HepG2 (cell line): ENCODE results near the gene RAB3IP. TPM values are rescaled to one million over a fixed set of nuclear protein-coding genes. Genes with fewer than 3 reads are reported as not detected.

Source experiments
- HOXD1 ChIP-seq: sonication (generic); formaldehyde crosslinking; IDR thresholded peaks from 2 replicates; pipeline ENCODE4 v1.5.0; 2020; ENCODE audit warnings: missing genetic modification reagents
- RELA ChIP-seq: sonication (generic); formaldehyde crosslinking; IDR thresholded peaks from 2 replicates; pipeline ENCODE4 v1.4.0; 2020; ENCODE audit warnings: missing genetic modification reagents
- ZFP37 ChIP-seq: sonication (generic); formaldehyde crosslinking; IDR thresholded peaks from 2 replicates; pipeline ENCODE4 v1.4.0; 2020; ENCODE audit warnings: missing genetic modification reagents, borderline replicate concordance
- ZNF10 ChIP-seq: sonication (generic); formaldehyde crosslinking; IDR thresholded peaks from 2 replicates; pipeline ENCODE4 v1.4.0; 2020; ENCODE audit warnings: mild to moderate bottlenecking, low read depth, missing genetic modification reagents, borderline replicate concordance
- ZNF589 ChIP-seq: sonication (generic); formaldehyde crosslinking; conservative IDR thresholded peaks from 2 replicates; pipeline ENCODE4 v1.8.0; 2022; ENCODE audit warnings: mild to moderate bottlenecking, moderate library complexity, missing genetic modification reagents
- ZSCAN9 ChIP-seq: IDR thresholded peaks from 2 replicates; pipeline ENCODE4 v1.6.1; 2016; ENCODE audit warnings: borderline replicate concordance
- polyA plus RNA-seq, 8 experiments: library from polyadenylated mRNA; depleted of rRNA in 3 of 8; stranded (reverse) in 7 of 8; unstranded in 1 of 8; fragments of >200 nt; fragmentation: Illumina TruSeq in 4 of 8; extraction: Trizol in 4 of 8; gene quantifications; 2 replicates each; pipeline versions ENCODE4 v1.2.1 to v1.2.3, GENCODE V29; 2011 to 2016; ENCODE audit warnings: low read depth in 4 of 8, missing spikeins in 1 of 8, mixed read lengths in 1 of 8; ENCODE audit not compliant: insufficient read depth in 1 of 8
- total RNA-seq, 5 experiments: library from RNA; depleted of rRNA; stranded (reverse); fragments of >200 nt; fragmentation: Illumina TruSeq; extraction: Trizol; gene quantifications; 2 replicates each; pipeline ENCODE4 v1.2.3, GENCODE V29; 2016; ENCODE audit warnings: low read depth in 1 of 5
- TF ChIP-seq, protein P1 (sequence below): sonication (generic); formaldehyde crosslinking; IDR thresholded peaks from 2 replicates; pipeline ENCODE4 v1.9.0; 2021; ENCODE audit warnings: mild to moderate bottlenecking, missing genetic modification reagents
- TF ChIP-seq, protein P2 (sequence below): IDR thresholded peaks from 2 replicates; pipeline ENCODE4 v1.6.1; 2016
- TF ChIP-seq, protein P3 (sequence below): sonication (generic); formaldehyde crosslinking; IDR thresholded peaks from 2 replicates; pipeline ENCODE4 v1.8.1; 2022; ENCODE audit warnings: low read depth, mild to moderate bottlenecking, missing genetic modification reagents
- TF ChIP-seq, protein P4 (sequence below): sonication (generic); formaldehyde crosslinking; IDR thresholded peaks from 2 replicates; pipeline ENCODE4 v1.4.0; 2020; ENCODE audit warnings: missing genetic modification reagents

The RAB3IP gene
- total and polyA plus RNA-seq, 2 of the 13 experiments (the other 11 are each of a cell fraction or from before 2014, with no cell fraction given) = 33.6 to 41.1 TPM

DNA sequence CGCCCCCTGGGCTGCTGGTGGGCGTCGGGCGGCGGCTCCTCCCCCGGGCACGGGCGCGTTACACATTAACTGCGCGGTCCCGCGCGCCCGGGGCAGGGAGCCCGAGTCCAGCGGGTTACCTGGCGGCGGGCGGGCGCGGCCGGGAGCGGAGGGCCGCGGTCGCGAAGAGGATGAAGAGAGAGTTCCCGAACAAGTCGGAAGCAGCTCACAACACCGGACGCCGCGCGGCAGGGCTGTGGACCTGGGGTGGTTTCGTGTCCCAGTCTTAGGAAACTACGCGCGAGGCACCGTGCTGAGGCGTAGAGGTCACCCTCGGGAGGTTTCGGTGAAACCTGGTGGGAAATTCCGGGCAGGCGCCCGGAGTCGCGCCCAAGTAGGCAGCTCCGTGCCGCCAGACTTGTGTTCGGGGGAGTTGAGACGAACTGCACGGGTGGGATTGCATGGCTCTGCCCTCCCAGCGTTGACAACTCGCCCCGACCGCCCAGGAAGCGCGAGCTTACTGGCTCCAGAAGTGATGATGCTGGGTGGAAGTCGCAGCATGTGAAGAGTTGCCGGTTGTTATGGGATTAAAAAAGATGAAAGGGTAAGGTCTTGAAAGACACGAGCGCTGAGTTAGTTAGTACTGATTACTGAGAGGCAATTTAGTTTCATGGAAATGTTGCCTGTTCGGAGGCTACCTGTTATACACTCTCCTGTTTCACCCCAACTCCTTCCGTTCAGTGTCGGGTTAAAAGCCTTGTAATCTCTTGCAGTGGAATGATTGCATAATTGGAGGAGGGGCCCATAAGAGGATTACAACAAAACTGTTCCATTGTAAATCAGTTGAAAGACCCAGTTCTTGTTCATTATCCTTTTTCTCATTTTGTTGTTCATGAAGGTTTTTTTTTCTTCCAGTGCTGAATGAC, 879 bp downstream of the RAB3IP start (continued):
- TF ChIP-seq, protein P1, sequence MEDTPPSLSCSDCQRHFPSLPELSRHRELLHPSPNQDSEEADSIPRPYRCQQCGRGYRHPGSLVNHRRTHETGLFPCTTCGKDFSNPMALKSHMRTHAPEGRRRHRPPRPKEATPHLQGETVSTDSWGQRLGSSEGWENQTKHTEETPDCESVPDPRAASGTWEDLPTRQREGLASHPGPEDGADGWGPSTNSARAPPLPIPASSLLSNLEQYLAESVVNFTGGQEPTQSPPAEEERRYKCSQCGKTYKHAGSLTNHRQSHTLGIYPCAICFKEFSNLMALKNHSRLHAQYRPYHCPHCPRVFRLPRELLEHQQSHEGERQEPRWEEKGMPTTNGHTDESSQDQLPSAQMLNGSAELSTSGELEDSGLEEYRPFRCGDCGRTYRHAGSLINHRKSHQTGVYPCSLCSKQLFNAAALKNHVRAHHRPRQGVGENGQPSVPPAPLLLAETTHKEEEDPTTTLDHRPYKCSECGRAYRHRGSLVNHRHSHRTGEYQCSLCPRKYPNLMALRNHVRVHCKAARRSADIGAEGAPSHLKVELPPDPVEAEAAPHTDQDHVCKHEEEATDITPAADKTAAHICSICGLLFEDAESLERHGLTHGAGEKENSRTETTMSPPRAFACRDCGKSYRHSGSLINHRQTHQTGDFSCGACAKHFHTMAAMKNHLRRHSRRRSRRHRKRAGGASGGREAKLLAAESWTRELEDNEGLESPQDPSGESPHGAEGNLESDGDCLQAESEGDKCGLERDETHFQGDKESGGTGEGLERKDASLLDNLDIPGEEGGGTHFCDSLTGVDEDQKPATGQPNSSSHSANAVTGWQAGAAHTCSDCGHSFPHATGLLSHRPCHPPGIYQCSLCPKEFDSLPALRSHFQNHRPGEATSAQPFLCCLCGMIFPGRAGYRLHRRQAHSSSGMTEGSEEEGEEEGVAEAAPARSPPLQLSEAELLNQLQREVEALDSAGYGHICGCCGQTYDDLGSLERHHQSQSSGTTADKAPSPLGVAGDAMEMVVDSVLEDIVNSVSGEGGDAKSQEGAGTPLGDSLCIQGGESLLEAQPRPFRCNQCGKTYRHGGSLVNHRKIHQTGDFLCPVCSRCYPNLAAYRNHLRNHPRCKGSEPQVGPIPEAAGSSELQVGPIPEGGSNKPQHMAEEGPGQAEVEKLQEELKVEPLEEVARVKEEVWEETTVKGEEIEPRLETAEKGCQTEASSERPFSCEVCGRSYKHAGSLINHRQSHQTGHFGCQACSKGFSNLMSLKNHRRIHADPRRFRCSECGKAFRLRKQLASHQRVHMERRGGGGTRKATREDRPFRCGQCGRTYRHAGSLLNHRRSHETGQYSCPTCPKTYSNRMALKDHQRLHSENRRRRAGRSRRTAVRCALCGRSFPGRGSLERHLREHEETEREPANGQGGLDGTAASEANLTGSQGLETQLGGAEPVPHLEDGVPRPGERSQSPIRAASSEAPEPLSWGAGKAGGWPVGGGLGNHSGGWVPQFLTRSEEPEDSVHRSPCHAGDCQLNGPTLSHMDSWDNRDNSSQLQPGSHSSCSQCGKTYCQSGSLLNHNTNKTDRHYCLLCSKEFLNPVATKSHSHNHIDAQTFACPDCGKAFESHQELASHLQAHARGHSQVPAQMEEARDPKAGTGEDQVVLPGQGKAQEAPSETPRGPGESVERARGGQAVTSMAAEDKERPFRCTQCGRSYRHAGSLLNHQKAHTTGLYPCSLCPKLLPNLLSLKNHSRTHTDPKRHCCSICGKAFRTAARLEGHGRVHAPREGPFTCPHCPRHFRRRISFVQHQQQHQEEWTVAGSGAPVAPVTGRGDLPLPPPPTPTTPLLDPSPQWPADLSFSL (CRISPR knock-in tag) = no peak
- TF ChIP-seq, protein P2, sequence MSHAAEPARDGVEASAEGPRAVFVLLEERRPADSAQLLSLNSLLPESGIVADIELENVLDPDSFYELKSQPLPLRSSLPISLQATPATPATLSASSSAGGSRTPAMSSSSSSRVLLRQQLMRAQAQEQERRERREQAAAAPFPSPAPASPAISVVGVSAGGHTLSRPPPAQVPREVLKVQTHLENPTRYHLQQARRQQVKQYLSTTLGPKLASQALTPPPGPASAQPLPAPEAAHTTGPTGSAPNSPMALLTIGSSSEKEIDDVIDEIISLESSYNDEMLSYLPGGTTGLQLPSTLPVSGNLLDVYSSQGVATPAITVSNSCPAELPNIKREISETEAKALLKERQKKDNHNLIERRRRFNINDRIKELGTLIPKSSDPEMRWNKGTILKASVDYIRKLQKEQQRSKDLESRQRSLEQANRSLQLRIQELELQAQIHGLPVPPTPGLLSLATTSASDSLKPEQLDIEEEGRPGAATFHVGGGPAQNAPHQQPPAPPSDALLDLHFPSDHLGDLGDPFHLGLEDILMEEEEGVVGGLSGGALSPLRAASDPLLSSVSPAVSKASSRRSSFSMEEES (CRISPR knock-in tag) = peak; percentile 1; the same call in 1 of the 2 replicates
- TF ChIP-seq ZFP37 (no peak), ZSCAN9 (no peak), ZNF589 (CRISPR knock-in tag) (no peak), ZNF10 (CRISPR knock-in tag) (no peak), HOXD1 (no peak), RELA (no peak)
- TF ChIP-seq, protein P3, sequence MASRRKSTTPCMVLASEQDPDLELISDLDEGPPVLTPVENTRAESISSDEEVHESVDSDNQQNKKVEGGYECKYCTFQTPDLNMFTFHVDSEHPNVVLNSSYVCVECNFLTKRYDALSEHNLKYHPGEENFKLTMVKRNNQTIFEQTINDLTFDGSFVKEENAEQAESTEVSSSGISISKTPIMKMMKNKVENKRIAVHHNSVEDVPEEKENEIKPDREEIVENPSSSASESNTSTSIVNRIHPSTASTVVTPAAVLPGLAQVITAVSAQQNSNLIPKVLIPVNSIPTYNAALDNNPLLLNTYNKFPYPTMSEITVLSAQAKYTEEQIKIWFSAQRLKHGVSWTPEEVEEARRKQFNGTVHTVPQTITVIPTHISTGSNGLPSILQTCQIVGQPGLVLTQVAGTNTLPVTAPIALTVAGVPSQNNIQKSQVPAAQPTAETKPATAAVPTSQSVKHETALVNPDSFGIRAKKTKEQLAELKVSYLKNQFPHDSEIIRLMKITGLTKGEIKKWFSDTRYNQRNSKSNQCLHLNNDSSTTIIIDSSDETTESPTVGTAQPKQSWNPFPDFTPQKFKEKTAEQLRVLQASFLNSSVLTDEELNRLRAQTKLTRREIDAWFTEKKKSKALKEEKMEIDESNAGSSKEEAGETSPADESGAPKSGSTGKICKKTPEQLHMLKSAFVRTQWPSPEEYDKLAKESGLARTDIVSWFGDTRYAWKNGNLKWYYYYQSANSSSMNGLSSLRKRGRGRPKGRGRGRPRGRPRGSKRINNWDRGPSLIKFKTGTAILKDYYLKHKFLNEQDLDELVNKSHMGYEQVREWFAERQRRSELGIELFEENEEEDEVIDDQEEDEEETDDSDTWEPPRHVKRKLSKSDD (CRISPR knock-in tag) = no peak
- TF ChIP-seq, protein P4, sequence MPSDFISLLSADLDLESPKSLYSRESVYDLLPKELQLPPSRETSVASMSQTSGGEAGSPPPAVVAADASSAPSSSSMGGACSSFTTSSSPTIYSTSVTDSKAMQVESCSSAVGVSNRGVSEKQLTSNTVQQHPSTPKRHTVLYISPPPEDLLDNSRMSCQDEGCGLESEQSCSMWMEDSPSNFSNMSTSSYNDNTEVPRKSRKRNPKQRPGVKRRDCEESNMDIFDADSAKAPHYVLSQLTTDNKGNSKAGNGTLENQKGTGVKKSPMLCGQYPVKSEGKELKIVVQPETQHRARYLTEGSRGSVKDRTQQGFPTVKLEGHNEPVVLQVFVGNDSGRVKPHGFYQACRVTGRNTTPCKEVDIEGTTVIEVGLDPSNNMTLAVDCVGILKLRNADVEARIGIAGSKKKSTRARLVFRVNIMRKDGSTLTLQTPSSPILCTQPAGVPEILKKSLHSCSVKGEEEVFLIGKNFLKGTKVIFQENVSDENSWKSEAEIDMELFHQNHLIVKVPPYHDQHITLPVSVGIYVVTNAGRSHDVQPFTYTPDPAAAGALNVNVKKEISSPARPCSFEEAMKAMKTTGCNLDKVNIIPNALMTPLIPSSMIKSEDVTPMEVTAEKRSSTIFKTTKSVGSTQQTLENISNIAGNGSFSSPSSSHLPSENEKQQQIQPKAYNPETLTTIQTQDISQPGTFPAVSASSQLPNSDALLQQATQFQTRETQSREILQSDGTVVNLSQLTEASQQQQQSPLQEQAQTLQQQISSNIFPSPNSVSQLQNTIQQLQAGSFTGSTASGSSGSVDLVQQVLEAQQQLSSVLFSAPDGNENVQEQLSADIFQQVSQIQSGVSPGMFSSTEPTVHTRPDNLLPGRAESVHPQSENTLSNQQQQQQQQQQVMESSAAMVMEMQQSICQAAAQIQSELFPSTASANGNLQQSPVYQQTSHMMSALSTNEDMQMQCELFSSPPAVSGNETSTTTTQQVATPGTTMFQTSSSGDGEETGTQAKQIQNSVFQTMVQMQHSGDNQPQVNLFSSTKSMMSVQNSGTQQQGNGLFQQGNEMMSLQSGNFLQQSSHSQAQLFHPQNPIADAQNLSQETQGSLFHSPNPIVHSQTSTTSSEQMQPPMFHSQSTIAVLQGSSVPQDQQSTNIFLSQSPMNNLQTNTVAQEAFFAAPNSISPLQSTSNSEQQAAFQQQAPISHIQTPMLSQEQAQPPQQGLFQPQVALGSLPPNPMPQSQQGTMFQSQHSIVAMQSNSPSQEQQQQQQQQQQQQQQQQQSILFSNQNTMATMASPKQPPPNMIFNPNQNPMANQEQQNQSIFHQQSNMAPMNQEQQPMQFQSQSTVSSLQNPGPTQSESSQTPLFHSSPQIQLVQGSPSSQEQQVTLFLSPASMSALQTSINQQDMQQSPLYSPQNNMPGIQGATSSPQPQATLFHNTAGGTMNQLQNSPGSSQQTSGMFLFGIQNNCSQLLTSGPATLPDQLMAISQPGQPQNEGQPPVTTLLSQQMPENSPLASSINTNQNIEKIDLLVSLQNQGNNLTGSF (CRISPR knock-in tag) = no peak
